CD4-positive, alpha-beta T cell treated with Interferon gamma for 1 hour (primary cell): Measurements from ENCODE around the gene SLC2A4.
A peak's percentile ranks its signal among the peaks of the same experiment; 100 is the strongest.
"Not testable (repeated sequence)": the region's sequence is repeated elsewhere in the genome, so short reads cannot be mapped to it uniquely, and the experiment has no call there.

Experiments used
- DNase-seq: peaks from one replicate; pipeline ENCODE4 v3.0.0-alpha.2; 2020

Gene SLC2A4

GRCh38 chr17:7281074-7281952 lies at the start of gene SLC2A4:
Gene SLC2A4 (plus strand): TSS chr17:7281718. CDS start chr17:7281935, 217 bp downstream.
- peak; percentile 89 for DNase-seq

DNA sequence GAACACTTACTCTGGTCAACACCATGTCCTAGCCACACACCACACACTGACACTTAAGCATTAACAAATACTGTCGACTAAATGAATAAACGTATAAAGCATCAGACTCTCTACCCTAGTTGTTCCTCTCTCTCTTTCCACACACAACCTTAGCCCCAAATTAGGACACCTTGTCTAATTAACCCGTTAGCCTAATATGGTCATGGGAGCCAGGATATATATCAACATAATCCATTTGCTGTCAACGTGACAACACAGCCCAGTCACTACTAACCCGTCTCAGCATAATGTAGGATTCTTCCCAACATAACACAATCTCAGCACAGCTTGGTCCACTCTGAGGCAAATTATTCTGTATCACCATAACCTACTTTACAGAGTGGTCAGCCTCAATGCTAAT lies 49.4 kb upstream of the SLC2A4 start:
- DNase-seq, result no peak

DNA sequence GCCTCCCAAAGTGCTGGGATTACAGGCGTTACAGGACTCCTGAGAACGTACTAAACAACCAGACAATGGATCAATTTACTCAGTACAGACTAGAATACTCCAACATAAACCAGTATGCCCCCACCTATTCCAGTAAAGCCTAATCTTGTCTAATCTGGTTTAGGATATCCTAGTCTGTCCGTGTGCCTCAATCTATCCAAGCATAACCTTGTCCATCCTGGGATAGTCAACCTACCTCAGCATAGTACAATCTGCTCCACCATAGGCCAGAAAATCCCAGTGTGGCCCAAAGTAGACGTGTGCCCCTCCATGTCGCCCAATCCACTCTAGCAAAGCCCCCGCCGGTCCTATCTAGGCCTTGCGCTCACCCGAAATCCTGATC lies 47.8 kb upstream of the SLC2A4 start:
- no peak for DNase-seq

DNA sequence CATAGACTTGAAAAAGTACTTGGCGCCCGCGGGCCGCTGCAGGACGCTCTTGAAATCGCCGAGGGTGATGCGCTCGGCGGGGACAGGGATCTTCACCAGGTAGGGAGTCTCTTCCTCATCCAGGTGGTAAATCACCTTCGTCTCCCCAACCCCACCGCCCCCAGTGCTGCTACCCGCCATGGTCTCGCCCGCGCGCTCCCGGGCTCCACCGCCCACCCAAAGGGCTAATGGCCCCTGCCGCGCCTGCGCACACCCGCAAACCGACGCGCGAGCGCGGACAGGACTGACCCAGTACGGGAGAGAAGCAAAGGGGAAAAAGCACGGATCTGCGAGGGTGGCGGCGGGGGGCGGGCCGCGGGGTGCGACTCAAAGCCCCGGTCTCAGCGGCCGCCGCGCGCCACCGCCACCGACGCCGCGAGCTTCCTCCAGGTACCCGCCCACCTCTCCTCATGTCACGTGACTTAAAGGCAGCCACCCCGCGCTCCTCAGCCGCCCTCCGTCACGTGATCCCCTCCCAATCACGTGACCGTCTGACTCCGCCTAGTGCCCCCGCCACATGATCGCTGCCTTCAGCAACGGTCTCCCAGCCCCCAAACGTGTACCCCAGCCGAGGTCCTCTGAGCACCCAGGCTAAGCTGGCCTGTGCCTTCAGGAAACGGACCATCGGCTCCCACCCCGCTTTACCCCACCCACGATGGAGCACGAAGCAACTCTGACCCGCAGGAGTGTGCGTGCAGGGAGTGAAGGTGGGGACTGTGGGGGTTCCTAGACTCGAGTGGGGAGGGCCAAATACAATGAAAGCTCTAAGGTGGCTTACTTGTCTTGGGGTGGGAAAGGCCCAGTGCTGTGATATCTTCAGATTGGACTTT lies 47.2 kb upstream of the SLC2A4 start, which contains the start of gene DVL2:
Gene DVL2 (minus strand): TSS at position 435 of the 869 bp plus-strand sequence. CDS start 255 bp downstream, at position 180.
- peak; percentile 94 for DNase-seq

- DNase-seq, result no peak
Observed at GRCh38 chr17:7235693-7236665, 45.5 kb upstream of the SLC2A4 start.

- DNase-seq, result no peak
Observed at GRCh38 chr17:7236808-7237207, 44.7 kb upstream of the SLC2A4 start.

DNA sequence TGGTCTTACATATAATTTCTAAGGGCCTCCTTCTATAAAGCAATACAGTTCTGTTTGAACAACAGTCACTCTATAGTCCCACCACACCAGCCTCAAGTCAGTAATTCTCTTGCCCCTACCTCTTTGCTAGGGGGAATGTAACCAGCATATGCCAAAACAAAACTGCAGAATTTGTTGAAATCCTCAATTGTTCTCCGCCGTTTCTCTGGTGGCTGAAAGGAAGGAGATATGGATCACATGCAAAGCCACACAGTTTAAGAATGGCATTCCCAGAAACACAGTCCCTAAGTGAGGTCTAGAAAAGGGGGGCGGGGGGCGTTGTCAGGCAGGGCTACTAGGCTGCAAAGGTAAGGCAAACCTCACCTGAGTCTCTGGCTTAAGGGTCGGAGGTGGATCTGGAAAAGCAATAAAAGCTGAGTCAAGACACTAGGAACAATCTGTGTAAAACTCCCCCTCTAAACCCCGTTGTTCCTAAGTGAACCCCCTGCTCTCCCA lies 44.2 kb upstream of the SLC2A4 start:
- no peak for DNase-seq

DNA sequence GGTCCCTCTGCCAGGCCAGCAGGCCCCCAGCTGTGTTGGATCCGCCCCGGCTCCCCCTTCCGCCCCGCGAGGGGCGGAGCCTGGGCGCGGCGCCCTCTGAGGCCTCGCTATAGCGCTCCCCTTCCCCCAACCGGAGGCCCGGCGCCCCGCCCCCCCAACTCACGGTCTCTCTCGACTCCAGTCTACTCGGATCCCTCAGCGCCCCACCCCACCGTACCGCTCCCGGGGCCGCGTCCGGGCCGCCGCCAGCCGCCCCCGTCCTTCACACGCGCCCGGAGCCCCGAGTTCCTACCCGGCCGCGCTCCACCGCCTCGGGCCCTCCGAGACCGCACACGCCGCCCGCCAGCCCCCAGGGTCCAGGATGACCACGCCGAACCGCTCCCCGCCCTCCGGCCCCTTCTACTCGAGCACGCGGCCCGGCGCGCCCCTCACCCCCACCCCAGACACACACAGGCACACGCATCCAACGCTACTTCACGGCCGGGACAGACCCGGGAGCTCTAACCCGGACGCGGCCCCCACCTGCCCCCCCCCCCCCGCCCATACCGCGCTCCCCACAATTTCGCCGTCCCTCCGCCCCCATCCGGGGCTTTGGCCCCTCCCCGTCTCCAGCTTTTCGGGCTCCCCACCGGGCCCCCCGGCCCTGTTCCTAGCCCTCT lies 43.6 kb upstream of the SLC2A4 start:
- peak; percentile 85 for DNase-seq

DNA sequence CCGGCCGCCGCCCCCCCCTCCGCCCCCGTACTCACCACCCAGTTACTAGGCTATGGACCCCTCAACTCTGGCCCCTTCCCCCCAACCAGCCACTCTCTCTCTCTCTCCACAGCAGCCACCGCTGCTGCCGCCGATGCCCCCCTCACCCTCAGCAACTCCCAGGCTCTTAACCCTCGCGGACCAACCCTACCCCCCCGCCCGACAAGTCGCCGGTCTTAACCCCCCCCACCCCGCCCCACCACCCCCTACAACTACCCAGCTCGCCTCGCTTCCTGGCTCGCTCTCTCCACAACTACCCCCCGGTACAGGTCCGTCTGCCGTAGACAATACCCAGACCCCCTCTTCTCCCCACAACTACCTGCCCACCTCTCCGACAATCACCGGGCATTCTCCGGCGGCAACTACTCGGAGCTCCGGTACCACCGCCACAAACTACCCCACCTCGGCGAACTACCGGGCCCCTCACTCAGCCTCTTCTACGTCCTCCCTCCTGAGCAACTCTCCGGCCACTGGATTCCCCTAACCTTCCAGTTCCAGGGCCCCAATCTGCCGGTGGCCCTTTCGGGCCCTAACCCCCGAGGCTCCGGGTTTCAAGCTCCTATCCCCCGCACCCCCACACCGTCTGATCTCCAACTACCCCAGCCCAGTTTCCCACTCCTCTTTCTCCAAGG lies 43.0 kb upstream of the SLC2A4 start:
- DNase-seq, result peak; percentile 62

- peak; percentile 99 for DNase-seq
Observed at GRCh38 chr17:7239091-7240027, 42.2 kb upstream of the SLC2A4 start, which contains the start of gene PHF23. Gene PHF23 (minus strand): TSS chr17:7239457. CDS start chr17:7239279, 178 bp downstream.

- no peak for DNase-seq
Observed at GRCh38 chr17:7240375-7240774, 41.1 kb upstream of the SLC2A4 start.

DNA sequence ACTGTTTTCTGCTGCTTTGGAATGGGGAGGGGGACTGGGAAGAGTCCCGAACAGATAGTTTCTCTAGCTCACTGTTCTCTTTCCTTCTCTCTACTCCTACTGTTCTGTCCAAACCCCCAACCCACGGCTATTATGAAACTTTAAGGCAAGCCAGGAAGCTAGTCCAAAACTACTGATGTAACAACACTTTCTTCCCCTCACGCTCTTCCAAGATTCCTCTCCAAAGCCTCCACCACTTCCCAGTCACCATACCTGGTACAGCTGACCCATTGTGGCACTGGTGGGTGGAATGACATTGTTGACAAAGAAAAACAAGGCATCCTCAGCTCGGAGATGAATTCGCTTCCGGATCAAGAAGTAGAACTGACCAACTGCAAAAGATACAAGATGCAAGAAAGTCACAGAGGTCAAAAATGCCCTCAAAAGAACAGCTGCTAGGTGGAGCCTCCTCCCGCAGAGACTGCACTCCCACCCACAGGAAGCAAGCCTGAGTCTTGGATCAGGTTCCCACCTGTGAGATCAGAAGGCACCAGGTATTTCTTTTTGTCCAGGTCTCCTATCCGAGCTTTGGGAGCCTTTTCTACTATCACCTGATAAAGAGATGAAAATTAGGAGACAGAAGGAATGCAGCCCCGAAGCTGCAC lies 40.3 kb upstream of the SLC2A4 start:
- DNase-seq, result no peak

DNA sequence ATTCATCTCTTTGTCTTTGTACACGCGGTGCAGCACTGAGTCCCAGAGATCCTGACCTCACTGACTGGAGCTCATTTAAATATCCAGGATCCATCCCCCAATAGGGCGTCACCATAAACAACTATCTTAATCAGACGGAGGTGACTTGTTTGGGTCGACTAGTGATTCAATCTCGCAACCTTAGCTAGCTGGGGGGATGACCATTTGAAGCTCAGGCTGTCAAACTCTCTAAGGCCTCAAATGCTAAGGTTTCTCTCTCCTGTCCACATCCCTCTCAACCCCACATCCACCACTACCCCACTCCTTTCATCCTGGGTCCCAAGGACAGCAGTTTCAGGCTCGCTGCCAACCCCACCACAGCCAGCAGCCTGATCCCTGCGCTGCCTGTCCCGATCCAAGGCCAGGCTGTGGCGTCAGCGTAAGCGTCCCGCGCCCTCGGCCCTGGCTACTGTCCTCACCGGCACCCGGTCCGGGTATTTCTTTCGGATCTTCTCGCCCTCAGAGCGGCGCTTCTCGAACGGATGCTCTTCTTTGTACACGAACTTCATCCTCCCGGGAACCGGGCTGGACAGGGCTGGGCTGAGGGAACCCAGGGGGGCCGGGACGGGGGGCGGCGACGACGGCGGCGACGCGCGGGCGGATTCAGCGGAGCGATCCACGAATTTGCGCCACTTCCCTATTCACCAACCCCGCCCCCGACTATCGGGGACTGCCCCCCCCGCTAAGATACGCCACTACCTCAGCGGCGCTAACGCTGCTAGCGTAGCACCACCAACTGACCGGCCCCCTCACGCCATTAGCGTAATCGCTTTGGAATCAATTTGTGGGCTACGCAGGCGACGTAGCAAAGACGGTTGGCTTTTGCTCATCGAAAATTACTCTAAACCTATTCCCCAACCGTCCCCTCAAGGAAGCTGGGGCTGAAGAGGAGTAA lies 39.5 kb upstream of the SLC2A4 start, which contains the start of gene GABARAP:
Gene GABARAP (minus strand): TSS at position 667 of the 934 bp plus-strand sequence. CDS start 119 bp downstream, at position 548.
- peak; percentile 88 for DNase-seq

DNA sequence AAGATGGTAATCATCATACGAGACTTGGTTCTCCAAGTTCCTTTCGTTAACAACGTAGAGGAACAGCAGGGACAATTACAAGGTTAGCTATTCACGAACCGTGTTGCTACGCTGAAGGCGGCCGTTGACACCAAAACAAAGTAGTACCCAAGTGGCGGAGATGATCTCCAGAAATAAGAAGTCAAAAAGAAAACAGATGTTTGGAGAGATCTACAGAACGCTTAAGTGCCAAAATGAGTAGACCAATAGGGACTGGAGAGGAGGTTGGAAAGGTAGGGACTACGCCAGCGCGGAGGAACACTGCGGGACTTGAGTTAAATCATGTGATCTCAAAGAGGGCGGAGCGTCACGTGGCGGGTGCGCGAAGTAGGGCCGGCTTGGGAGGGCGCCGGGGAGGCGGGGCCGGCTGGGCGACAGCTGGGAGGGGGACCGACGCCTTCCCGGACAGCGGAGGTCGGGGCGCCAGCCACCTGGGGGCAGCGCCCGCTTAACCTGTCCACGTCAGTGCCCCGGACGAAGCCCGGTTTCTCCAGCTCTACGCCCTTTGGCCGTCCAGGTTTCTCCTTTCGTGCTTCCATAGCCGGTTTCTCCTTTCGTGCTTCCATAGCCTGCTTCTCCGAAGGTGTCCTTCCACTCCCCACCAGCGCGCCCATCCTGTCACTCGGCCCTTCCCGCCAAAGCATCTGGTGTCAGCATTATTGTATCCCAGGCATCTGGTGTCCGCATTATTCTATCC lies 38.6 kb upstream of the SLC2A4 start:
- DNase-seq, result peak; percentile 92

GRCh38 chr17:7243453-7243729 lies 38.1 kb upstream of the SLC2A4 start:
- DNase-seq, result no peak

DNA sequence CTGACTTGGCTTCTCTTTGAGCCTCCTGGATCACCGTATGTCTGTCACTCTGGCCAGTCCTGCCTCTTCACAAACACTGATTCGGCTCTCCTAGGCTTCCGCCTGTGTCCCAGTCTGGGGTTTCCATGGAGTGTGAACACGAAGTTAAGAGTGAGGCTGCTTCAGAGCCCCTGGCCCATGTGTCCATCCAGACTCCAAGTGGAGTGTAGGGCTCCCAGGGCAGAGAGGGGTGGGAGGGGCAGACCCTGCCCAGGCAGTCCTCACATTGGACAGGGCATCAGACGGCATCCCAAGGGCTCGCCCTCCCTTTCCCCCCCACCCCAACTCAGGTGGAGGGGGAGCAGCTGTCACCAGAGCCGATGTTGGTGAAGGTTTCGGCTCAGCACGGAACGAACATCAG lies 37.7 kb upstream of the SLC2A4 start:
- not testable (repeated sequence) for DNase-seq

GRCh38 chr17:7246779-7247178 lies 34.7 kb upstream of the SLC2A4 start:
- no peak for DNase-seq
